Upper lobe of left lung (tissue), 6 donors: ENCODE data around the gene KNDC1. TPM values are rescaled to one million over a fixed set of nuclear protein-coding genes. Genes with fewer than 3 reads are reported as not detected.

Source experiments
- ATAC-seq, 2 donors: fragments of 200-7000 bp; cut with Tn5 transposase; one replicate each; pipeline ENCODE4 v1.9.1; 2022; ENCODE audit warnings: mild to moderate bottlenecking in 2 of 2, moderate library complexity in 2 of 2; ENCODE audit not compliant: low FRiP score in 2 of 2
- DNase-seq, 2 donors: peaks; one replicate each; pipeline ENCODE4 v3.0.0-alpha.2; 2019 to 2020
- H3K27ac ChIP-seq, 4 donors: fragments of 200-600 bp; sonication (generic); one replicate each; pipeline ENCODE4 v1.5.1; 2016 to 2019
- H3K27me3 ChIP-seq, 4 donors: fragments of 200-600 bp; sonication (generic); one replicate each; pipeline ENCODE4 v1.5.1; 2017 to 2019
- H3K36me3 ChIP-seq, 4 donors: fragments of 200-600 bp; sonication (generic); one replicate each; pipeline ENCODE4 v1.5.1; 2016 to 2019
- H3K4me1 ChIP-seq, 4 donors: fragments of 200-600 bp; sonication (generic); one replicate each; pipeline ENCODE4 v1.5.1; 2018 to 2019
- H3K4me3 ChIP-seq, 4 donors: fragments of 200-600 bp; sonication (generic); one replicate each; pipeline ENCODE4 v1.5.1; 2017 to 2019; ENCODE audit warnings: mild to moderate bottlenecking in 2 of 4, moderate library complexity in 1 of 4
- H3K9me3 ChIP-seq, 4 donors: fragments of 200-600 bp; sonication (generic); one replicate each; pipeline ENCODE4 v1.5.1; 2018 to 2019
- CTCF ChIP-seq, 6 experiments: fragments of 450-650 bp in 4 of 6; fragments of 200-600 bp in 2 of 6; sonication (generic) in 2 of 6; IDR thresholded peaks; one replicate each; pipeline ENCODE4 v1.5.1; 2016 to 2019; ENCODE audit warnings: antibody characterized with exemption in 6 of 6
- EP300 ChIP-seq, 4 donors: sonication (generic); formaldehyde crosslinking; IDR thresholded peaks; one replicate each; pipeline ENCODE4 v1.5.1; 2017; ENCODE audit warnings: antibody characterized with exemption in 4 of 4, control low read depth in 2 of 4
- POLR2A ChIP-seq, 4 donors: fragments of 450-650 bp; IDR thresholded peaks; one replicate each; pipeline ENCODE4 v1.5.1; 2016 to 2017; ENCODE audit warnings: antibody characterized with exemption in 4 of 4, mild to moderate bottlenecking in 2 of 4
- POLR2AphosphoS5 ChIP-seq, 2 donors: sonication (generic); formaldehyde crosslinking; IDR thresholded peaks; one replicate each; pipeline ENCODE4 v1.5.1; 2017; ENCODE audit warnings: antibody characterized with exemption in 2 of 2
- WGBS, 2 donors: methylation state at CpG; one replicate each; pipeline ENCODE4 v1.1.5; 2017 to 2018; 5-methylcytosine and 5-hydroxymethylcytosine counted together
- total RNA-seq, 6 donors: library from RNA; depleted of rRNA in 4 of 6; stranded (reverse); fragments of >200 nt in 4 of 6; gene quantifications; one replicate each; pipeline versions ENCODE4 v1.1.0 to v1.2.1, GENCODE V29; 2016 to 2021
- donor health status: DM: no; HTN: no; CAD: no; lungs with moderate emphysema.
- donor health status: DM: no; HTN: yes; CAD: no; lungs with severe emphysema.

The KNDC1 gene
- total RNA-seq, 6 donors from 2014 or later, result 7.1 to 30.3 (median 15.5) TPM

- DNase-seq (peak in 1 of 2 donors; percentile 43), ATAC-seq (no peak)
- no peak overlapping the region for H3K27ac ChIP-seq
- peaks cover 0 to 7% (median 1%) of the 10 kb centered on the region in 4 donors for H3K4me1 ChIP-seq
- H3K27me3 ChIP-seq, result no peaks in the 10 kb centered on the region
- H3K4me3 ChIP-seq, result no peak overlapping the region
- WGBS, 2 donors, result 92 to 100% methylated on average over 2 to 12 of the region's 12 CpGs
- no peaks in the 10 kb centered on the region for H3K36me3 ChIP-seq
- H3K9me3 ChIP-seq, result peaks cover 0 to 2% (median 0%) of the 10 kb centered on the region in 4 donors
- TF ChIP-seq POLR2AphosphoS5 (IDR thresholded peaks at IDR 0.05) (no peak), POLR2A (IDR thresholded peaks at IDR 0.05) (no peak), EP300 (IDR thresholded peaks at IDR 0.05) (no peak), CTCF (IDR thresholded peaks at IDR 0.05) (no peak)
Observed at GRCh38 chr10:133113847-133114246, 46.2 kb upstream of the KNDC1 start.

GRCh38 chr10:133114251-133114650, 45.8 kb upstream of the KNDC1 start:
- 89 to 97% methylated on average over 7 to 18 of the region's 18 CpGs for WGBS, 2 donors
- no peak for ATAC-seq
- TF ChIP-seq POLR2AphosphoS5 (IDR thresholded peaks at IDR 0.05), result no peak
- TF ChIP-seq CTCF (IDR thresholded peaks at IDR 0.05), result no peak
- TF ChIP-seq POLR2A (IDR thresholded peaks at IDR 0.05), result no peak
- no peak for TF ChIP-seq EP300 (IDR thresholded peaks at IDR 0.05)

GRCh38 chr10:133114726-133115452, 45.1 kb upstream of the KNDC1 start:
- no peak overlapping the region for H3K27ac ChIP-seq
- peaks cover 0 to 5% (median 0%) of the 10 kb centered on the region in 4 donors for H3K4me1 ChIP-seq

More at GRCh38 chr10:133114251-133114650, 45.8 kb upstream of the KNDC1 start:
- no peak overlapping the region for H3K4me3 ChIP-seq
- DNase-seq, result peak in 1 of 2 donors; percentile 59
- H3K27ac ChIP-seq, result no peak overlapping the region
- peaks cover 0 to 7% (median 1%) of the 10 kb centered on the region in 4 donors for H3K4me1 ChIP-seq
- H3K9me3 ChIP-seq, result no peaks in the 10 kb centered on the region
- no peaks in the 10 kb centered on the region for H3K36me3 ChIP-seq
- no peaks in the 10 kb centered on the region for H3K27me3 ChIP-seq

GRCh38 chr10:133115453-133115842, 44.6 kb upstream of the KNDC1 start:
- peak in 1 of 2 donors; percentile 23 for ATAC-seq
- peaks cover 0 to 5% (median 0%) of the 10 kb centered on the region in 4 donors for H3K9me3 ChIP-seq
- WGBS, 2 donors, result 59 to 83% methylated on average over 7 to 13 of the region's 13 CpGs
- TF ChIP-seq EP300 (IDR thresholded peaks at IDR 0.05), result no peak
- TF ChIP-seq POLR2AphosphoS5 (IDR thresholded peaks at IDR 0.05), result no peak
- TF ChIP-seq POLR2A (IDR thresholded peaks at IDR 0.05), result no peak
- no peak for TF ChIP-seq CTCF (IDR thresholded peaks at IDR 0.05)
- no peak overlapping the region for H3K27ac ChIP-seq
- H3K36me3 ChIP-seq, result no peaks in the 10 kb centered on the region
- no peaks in the 10 kb centered on the region for H3K27me3 ChIP-seq
- peak in 1 of 2 donors; percentile 76 for DNase-seq
- H3K4me1 ChIP-seq, result no peaks in the 10 kb centered on the region
- H3K4me3 ChIP-seq, result no peak overlapping the region

More at GRCh38 chr10:133114726-133115452, 45.1 kb upstream of the KNDC1 start:
- DNase-seq (peak in 1 of 2 donors; percentile 68), ATAC-seq (peak in 1 of 2 donors; percentile 20)
- no peaks in the 10 kb centered on the region for H3K27me3 ChIP-seq
- peaks cover 0 to 3% (median 0%) of the 10 kb centered on the region in 4 donors for H3K9me3 ChIP-seq
- TF ChIP-seq POLR2A (IDR thresholded peaks at IDR 0.05) (no peak), EP300 (IDR thresholded peaks at IDR 0.05) (no peak), CTCF (IDR thresholded peaks at IDR 0.05) (no peak), POLR2AphosphoS5 (IDR thresholded peaks at IDR 0.05) (no peak)
- H3K36me3 ChIP-seq, result no peaks in the 10 kb centered on the region
- 87 to 92% methylated on average over 7 to 33 of the region's 33 CpGs for WGBS, 2 donors
- H3K4me3 ChIP-seq, result no peak overlapping the region
